GM18511 (cell line): ENCODE results near the gene HDAC4.
"Not testable (repeated sequence)": the region's sequence is repeated elsewhere in the genome, so short reads cannot be mapped to it uniquely, and the experiment has no call there.

Experiments
- ATAC-seq: cut with Tn5 transposase; IDR thresholded peaks from one replicate; pipeline ENCODE4 v1.9.1; 2021; ENCODE audit warnings: mild to moderate bottlenecking, moderate library complexity; ENCODE audit not compliant: unreplicated experiment

The HDAC4 gene

DNA sequence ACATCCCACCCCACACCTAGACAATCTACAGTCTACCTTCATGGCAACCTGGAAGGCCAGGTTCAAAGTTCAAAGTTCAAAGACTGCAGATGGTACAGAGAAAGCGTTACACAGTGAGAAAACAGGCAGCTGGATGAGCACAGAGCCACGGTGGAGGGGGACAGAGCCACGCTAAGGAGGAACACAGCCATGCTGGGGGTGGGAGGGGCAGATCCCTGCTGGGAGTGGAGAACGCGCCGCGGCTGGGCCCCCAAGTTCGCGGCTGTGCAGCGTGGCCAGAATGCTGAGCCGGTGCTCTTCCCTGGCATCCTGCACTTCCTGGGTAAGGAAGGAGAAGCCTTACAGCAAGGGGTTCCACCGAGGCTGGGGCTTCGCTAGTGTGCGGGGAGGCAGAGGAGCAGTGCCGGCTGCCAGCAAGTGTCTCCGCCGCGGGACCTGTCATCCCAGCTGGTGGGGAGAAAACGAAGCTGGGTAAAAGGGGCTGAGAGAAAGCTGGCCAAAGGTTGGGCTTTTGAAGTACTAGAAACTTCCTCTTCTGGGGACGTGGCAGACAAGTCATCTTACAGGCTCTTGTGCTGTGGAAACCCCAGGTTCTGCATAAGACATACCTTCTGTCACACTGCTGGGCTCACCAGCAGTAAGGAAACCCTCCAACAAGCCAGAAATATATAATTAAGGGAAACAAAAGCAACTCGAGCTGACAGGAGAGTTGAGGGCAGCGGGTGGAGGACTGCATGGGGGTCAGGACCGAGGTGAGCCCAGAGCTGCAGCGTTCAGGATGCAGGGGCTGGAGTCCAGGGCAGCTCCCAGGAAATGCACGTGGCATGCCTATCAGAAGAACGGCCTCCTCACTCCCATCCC, 115.5 kb downstream of the HDAC4 start:
- no peak for ATAC-seq

- ATAC-seq: no peak
Measured at GRCh38 chr2:239283961-239284795, 116.6 kb downstream of the HDAC4 start.

GRCh38 chr2:239283288-239283945, 117.4 kb downstream of the HDAC4 start:
- no peak for ATAC-seq

- ATAC-seq: no peak
Measured at GRCh38 chr2:239282448-239283287, 118.2 kb downstream of the HDAC4 start.

GRCh38 chr2:239280296-239281017, 120.4 kb downstream of the HDAC4 start:
- not testable (repeated sequence) for ATAC-seq

DNA sequence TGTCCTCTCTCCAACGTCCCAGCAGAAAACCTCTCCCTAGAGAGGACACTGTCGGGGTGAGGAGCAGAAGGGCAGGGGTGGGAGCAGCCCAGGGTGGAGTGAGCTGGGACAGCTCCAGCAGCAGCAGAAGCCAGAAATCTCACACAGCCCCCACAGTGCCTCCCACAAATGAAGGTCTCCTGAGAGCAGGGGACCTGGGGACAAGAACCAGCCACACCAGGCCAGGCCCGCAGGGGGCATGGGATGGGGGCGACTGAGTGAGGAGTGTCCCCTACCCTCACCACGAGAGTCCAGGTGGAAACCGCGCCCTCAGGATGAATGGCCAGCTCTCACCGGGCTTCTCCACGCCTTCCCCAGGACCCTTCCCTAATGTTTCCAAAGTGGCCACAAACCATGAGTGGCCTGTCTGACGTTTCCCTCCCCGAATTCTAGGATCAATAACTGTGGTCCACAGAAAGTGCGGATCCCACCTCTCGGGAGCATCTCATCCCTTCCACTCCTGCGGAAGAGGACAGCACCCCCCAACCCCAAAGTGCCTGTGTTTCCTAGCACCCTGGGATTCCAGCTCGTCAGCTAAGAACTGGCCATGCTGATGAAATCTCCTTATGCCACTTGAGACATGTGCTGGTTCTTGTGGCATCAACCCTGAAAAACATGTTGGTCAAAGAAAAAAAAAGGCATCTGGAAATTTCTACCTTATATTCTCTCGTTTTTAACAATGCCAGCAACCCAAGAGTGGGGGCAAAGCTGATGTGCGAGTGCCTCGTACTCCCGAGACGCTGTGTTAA, 121.1 kb downstream of the HDAC4 start:
- ATAC-seq: no peak

- ATAC-seq: no peak
Measured at GRCh38 chr2:239278941-239279365, 121.9 kb downstream of the HDAC4 start.

- ATAC-seq: no peak
Measured at GRCh38 chr2:239278361-239278760, 122.5 kb downstream of the HDAC4 start.

DNA sequence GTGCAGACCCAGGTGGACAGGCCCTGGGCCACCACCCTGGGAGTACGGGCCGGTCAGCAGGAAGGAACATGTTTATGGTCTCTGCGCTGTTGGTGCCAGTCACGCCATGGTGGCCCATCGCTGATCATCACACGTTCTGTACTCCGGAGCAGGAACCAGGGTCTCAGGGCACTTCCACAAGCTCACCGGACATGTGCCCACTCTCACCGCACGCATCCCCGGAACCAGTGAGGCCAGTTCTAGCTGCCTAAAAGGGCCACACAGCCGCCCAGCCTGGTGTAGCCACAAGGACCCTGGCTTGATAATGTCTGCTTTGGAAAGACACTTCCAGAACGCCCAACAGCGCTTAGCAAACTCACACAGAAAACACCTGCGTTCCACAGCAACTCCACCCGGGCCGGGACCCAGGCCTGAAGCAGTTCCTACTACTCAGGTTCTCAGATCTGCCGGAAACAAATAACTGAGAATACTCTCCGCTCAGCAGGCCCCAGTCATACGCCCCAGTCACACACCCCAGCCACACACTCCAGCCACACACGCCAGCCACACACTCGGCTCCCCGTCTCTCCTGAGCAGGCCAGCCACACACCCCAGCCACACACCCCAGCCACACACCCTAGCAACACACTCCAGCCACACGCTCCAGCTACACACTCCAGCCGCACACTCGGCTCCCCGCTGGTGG, 123.3 kb downstream of the HDAC4 start:
- ATAC-seq: no peak

GRCh38 chr2:239276851-239277250, 124.0 kb downstream of the HDAC4 start:
- no peak for ATAC-seq

DNA sequence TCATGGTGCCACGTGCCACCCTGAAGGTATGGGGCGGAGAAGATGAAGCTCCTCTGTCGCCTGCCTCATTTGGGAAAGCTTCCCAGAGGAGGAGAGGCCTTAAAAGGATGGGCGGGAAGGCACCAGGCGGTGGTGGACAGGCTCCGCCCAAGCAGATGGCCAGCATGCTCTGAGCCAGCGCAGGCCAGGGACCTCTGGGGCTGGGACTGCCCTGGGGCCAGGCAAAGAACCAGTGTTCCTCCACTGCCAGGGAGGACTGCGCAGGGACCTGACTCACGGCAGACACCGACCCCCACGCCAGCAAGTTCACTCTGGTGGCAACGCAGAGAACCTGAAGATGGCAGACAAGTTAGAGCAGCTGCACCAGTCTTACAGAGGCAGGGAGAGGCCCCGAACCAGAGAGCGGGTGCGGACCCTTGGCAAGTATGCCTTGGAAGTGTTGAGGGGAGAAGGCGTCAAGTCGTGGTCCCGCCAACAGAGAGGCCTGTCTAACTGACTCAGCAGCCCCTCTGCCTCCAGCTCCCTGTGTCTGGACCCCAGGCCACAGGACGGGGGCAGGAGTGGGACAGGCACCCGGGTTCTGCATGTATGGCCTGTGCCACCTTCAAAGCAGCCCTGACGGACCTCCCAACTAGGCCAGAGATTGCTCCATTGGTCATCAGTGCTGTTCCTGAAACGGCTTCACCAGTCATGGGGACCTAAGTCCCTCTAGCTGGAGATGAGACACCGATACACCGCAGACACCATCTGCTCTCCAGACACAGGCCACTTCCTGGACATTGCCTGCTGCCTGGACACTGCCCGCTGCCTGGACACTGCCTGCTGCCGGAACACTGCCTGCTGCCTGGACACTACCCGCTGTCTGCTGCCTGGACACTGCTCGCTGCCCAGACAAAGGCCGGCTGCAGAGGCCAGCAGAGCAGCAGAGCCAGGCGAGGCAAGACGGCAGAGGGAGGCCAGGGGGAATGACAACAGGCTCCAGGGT, 124.7 kb downstream of the HDAC4 start:
- ATAC-seq: no peak

GRCh38 chr2:239275044-239275685, 125.7 kb downstream of the HDAC4 start:
- peak; percentile 74 for ATAC-seq

DNA sequence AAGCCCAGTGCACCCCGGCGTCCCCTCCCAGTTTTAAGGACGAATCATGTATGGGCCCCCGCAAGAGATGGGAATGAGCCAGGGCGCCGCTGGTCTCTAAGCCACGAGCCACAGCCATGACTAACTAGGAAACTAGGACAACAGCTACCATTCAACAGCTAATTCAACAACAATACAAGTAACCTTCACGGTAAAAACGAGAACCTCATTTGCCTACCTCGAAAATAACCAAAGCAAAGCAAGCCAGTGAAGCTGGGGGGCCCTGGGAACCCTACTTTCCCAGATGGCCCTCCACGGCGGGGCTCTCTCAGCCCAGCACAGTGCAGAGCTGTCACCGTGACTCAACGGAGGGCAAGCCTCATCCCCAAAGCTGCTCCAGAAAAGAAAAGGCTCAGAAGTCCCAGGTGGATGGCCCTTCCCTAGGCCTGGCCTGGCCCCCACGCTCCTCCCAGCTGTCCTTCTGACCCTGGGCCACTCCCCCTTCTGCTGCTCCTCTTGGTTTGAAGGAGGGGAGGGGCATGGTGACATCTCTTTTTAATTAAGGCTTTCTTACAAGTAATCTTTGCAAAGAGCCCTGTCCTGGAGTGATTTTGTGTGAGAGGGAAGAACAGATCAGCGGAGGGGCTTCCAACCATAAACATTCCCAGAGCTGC, 126.3 kb downstream of the HDAC4 start:
- ATAC-seq: no peak

DNA sequence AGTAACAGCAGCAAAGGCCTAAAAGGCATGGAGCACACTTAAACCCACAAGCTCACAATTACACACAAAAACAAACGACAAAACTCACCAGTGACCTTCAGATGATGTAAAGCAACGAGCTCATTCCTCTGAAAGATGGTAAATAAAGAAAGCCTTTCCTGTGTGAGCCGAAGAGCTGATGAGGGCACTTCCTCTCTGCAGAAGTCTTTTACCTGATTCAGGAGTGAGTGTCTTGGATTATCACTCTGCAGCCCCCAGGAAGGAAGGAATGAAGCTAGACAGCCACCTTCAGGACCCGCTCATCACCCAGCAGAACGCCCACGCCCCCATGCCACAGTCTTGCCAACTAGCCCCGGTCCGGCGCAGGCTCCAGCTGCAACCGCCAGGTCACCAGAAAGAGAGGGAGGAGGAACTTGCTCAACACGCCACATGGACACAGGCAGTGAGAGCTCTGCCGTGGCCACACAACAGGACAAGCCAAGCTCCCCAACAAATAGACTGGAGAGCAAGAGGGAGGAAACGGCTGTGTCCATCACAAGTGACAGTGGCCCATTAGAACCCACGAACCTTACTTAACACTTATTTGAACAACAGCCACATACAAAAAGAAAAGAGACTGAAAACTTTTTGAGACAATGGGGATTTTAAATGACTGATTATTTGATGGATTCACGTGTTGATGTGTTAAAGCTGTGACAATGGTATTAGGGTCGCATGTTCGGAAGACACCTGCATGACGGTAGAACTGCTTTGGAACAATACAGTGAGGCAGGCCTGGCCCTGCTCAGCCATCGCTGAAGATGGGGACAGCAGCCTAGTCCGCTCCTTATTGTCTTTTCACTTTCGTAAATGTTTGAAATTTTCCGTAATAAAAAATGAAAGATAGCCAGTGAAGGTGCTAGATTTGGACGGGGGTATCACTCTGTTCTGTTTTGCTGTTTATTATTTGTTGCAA, 127.3 kb downstream of the HDAC4 start:
- no peak for ATAC-seq

GRCh38 chr2:239272626-239273025, 128.2 kb downstream of the HDAC4 start:
- no peak for ATAC-seq
